Breast epithelium (tissue), 4 donors: ENCODE measurements around the gene HOXD3. TPM values are rescaled to one million over a fixed set of nuclear protein-coding genes. Genes with fewer than 3 reads are reported as not detected.

Source experiments
- DNase-seq, 2 donors: peaks; one replicate each; pipeline ENCODE4 v3.0.0-alpha.2; 2019; ENCODE audit warnings: low spot score in 2 of 2
- H3K27ac ChIP-seq, 2 donors: fragments of 200-600 bp; sonication (generic) in 1 of 2; one replicate each; pipeline ENCODE4 v1.5.1; 2016 to 2019; ENCODE audit warnings: mild to moderate bottlenecking in 1 of 2
- H3K27me3 ChIP-seq, 2 donors: fragments of 200-600 bp; sonication (generic) in 1 of 2; one replicate each; pipeline versions ENCODE4 v1.5.1 to v1.6.0; 2017 to 2019; ENCODE audit warnings: control low read depth in 1 of 2, mild to moderate bottlenecking in 1 of 2
- H3K36me3 ChIP-seq: fragments of 200-600 bp; one replicate; pipeline ENCODE4 v1.5.1; 2019
- H3K4me1 ChIP-seq, 2 donors: fragments of 200-600 bp; sonication (generic); one replicate each; pipeline ENCODE4 v1.5.1; 2016 to 2019; ENCODE audit warnings: control low read depth in 1 of 2
- H3K4me3 ChIP-seq, 3 donors: fragments of 200-600 bp; sonication (generic); 1 replicate in 2 of 3; 2 replicates in 1 of 3; pipeline ENCODE4 v1.5.1; 2016 to 2019; ENCODE audit warnings: mild to moderate bottlenecking in 3 of 3, moderate library complexity in 2 of 3
- H3K9me3 ChIP-seq, 2 donors: fragments of 200-600 bp; sonication (generic) in 1 of 2; one replicate each; pipeline ENCODE4 v1.5.1; 2016 to 2019; ENCODE audit warnings: control low read depth in 1 of 2
- POLR2A ChIP-seq: fragments of 450-650 bp; IDR thresholded peaks from one replicate; pipeline ENCODE4 v1.6.1; 2016; ENCODE audit warnings: antibody characterized with exemption, mild to moderate bottlenecking, moderate library complexity
- POLR2AphosphoS5 ChIP-seq, 3 donors: sonication (generic); formaldehyde crosslinking; IDR thresholded peaks; one replicate each; pipeline ENCODE4 v1.6.1; 2017; ENCODE audit warnings: antibody characterized with exemption in 3 of 3
- intact Hi-C: fragments of 100-400 bp; cut with DNase I; formaldehyde crosslinking; loops from one replicate; pipeline ENCODE4 v1.15.1; 2023; ENCODE audit warnings: low total_unique reads
- total RNA-seq, 3 donors: library from RNA; depleted of rRNA; stranded (reverse); fragments of >200 nt; gene quantifications; one replicate each; pipeline ENCODE4 v1.1.0, GENCODE V29; 2016
- TF ChIP-seq, protein P1 (sequence below), 3 donors: fragments of 450-650 bp; IDR thresholded peaks; one replicate each; pipeline ENCODE4 v1.5.1; 2016 to 2017; ENCODE audit warnings: antibody characterized with exemption in 3 of 3, mild to moderate bottlenecking in 3 of 3, moderate library complexity in 3 of 3

Gene HOXD3
- total RNA-seq, 3 donors from 2014 or later, result 4.2 to 14.4 (median 4.8) TPM

GRCh38 chr2:176118601-176119339 is 38.3 kb upstream of the HOXD3 start:
- H3K4me1 ChIP-seq, result no peaks in the 10 kb centered on the region
- H3K4me3 ChIP-seq, result peak overlapping the region; percentile 15 to 62 (median 36)
- peak in 1 of 2 donors; percentile 46 for DNase-seq
- TF ChIP-seq, protein P1, sequence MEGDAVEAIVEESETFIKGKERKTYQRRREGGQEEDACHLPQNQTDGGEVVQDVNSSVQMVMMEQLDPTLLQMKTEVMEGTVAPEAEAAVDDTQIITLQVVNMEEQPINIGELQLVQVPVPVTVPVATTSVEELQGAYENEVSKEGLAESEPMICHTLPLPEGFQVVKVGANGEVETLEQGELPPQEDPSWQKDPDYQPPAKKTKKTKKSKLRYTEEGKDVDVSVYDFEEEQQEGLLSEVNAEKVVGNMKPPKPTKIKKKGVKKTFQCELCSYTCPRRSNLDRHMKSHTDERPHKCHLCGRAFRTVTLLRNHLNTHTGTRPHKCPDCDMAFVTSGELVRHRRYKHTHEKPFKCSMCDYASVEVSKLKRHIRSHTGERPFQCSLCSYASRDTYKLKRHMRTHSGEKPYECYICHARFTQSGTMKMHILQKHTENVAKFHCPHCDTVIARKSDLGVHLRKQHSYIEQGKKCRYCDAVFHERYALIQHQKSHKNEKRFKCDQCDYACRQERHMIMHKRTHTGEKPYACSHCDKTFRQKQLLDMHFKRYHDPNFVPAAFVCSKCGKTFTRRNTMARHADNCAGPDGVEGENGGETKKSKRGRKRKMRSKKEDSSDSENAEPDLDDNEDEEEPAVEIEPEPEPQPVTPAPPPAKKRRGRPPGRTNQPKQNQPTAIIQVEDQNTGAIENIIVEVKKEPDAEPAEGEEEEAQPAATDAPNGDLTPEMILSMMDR (IDR thresholded peaks at IDR 0.05), result no peak
- TF ChIP-seq POLR2AphosphoS5 (IDR thresholded peaks at IDR 0.05), result no peak
- TF ChIP-seq POLR2A, result no peak
- peaks cover 9 to 100% of the 10 kb centered on the region in 2 donors for H3K27me3 ChIP-seq
- H3K27ac ChIP-seq, result peak overlapping the region in 1 of 2 donors; percentile 75
- H3K36me3 ChIP-seq, result no peaks in the 10 kb centered on the region
- intact Hi-C loops, result no loop called here
- no peaks in the 10 kb centered on the region for H3K9me3 ChIP-seq

DNA sequence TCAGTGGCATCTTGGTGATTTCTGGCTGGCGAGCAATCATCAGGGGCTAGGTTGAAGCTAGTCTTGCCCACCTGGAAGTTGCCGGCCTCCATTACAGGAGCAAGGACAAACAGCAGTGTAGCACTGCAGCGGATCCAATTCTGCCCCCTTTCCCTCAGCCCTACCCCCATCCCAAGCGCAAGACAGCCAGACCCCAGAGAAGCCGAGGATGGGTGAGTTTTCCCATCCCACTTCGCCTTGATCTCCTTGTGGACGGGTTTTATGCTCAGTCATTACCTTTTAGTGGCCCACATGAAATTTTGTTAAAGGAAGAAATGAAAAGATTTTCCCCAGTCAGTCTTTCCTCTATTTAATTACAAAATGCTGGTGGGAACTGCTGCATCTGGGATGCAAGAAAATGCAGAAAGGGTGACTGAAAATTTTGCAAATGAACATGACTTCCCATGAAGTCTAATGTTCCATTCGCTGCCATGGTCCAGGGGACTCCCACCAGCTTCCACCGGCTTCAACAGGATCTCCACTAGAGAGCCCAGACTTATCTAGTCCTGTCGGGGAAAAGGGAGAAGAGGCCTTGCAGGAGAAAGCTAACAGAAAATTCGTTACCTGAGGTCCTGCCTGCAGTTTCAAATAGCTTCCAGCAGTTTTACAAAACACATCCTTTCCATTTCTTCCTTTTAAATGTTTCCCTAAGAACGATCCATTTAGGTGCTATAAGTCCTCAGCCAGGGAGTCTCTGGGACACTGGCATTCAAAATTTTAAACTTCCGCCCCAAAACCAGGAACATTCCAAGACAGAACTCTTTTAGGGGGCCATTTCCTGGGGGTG is 36.5 kb upstream of the HOXD3 start:
- TF ChIP-seq POLR2A (no peak), POLR2AphosphoS5 (IDR thresholded peaks at IDR 0.05) (no peak)
- TF ChIP-seq, protein P1 (IDR thresholded peaks at IDR 0.05), result no peak
- no peaks in the 10 kb centered on the region for H3K4me1 ChIP-seq

GRCh38 chr2:176121190-176122051 is 35.7 kb upstream of the HOXD3 start:
- DNase-seq, result no peak
- peak overlapping the region; percentile 61 to 89 for H3K27ac ChIP-seq
- intact Hi-C loops, result no loop called here
- peaks cover 4 to 99% of the 10 kb centered on the region in 2 donors for H3K27me3 ChIP-seq
- H3K4me1 ChIP-seq, result no peaks in the 10 kb centered on the region
- TF ChIP-seq, protein P1 (IDR thresholded peaks at IDR 0.05), result no peak
- no peak for TF ChIP-seq POLR2AphosphoS5 (IDR thresholded peaks at IDR 0.05)
- peak overlapping the region; percentile 54 to 64 (median 62) for H3K4me3 ChIP-seq
- no peaks in the 10 kb centered on the region for H3K9me3 ChIP-seq
- H3K36me3 ChIP-seq, result no peaks in the 10 kb centered on the region

More for the DNA sequence above, 36.5 kb upstream of the HOXD3 start:
- intact Hi-C loops, result no loop called here
- Histone ChIP-seq H3K27ac (peak overlapping the region; percentile 61 to 89), H3K27me3 (peaks cover 9 to 100% of the 10 kb centered on the region in 2 donors), H3K9me3 (no peaks in the 10 kb centered on the region), H3K4me3 (peak overlapping the region in 2 of 3 donors; percentile 54 to 62), H3K36me3 (no peaks in the 10 kb centered on the region)
- DNase-seq, result no peak

- intact Hi-C loops, result no loop called here
- peaks cover 4 to 93% of the 10 kb centered on the region in 2 donors for H3K27me3 ChIP-seq
- peak overlapping the region; percentile 54 to 64 (median 62) for H3K4me3 ChIP-seq
- H3K27ac ChIP-seq, result peak overlapping the region; percentile 61 to 89
- no peak for DNase-seq
- TF ChIP-seq POLR2A (no peak), POLR2AphosphoS5 (IDR thresholded peaks at IDR 0.05) (no peak)
- TF ChIP-seq, protein P1 (IDR thresholded peaks at IDR 0.05), result no peak
- no peaks in the 10 kb centered on the region for H3K9me3 ChIP-seq
- H3K4me1 ChIP-seq, result no peaks in the 10 kb centered on the region
- no peaks in the 10 kb centered on the region for H3K36me3 ChIP-seq
These were observed 34.9 kb upstream of the HOXD3 start for GRCh38 chr2:176122052-176122682.
